Neuronal stem cell (in vitro differentiated cells): ENCODE measurements around the gene SLC19A1.

Experiments used
- DNase-seq: peaks from one replicate; pipeline ENCODE4 v3.0.0-alpha.2; 2013; ENCODE audit warnings: low spot score
- H2AFZ ChIP-seq: one replicate; pipeline ENCODE4 v1.6.1; 2013; ENCODE audit warnings: mild to moderate bottlenecking, low read length, inconsistent platforms
- H2AK5ac ChIP-seq: 2 replicates; pipeline ENCODE4 v1.6.1; 2013; ENCODE audit warnings: low read depth, mild to moderate bottlenecking, inconsistent platforms, low read length, moderate library complexity, mixed read lengths
- H2BK120ac ChIP-seq: 2 replicates; pipeline ENCODE4 v1.6.1; 2013; ENCODE audit warnings: low read depth, mild to moderate bottlenecking, inconsistent platforms, low read length, moderate library complexity, mixed read lengths
- H2BK12ac ChIP-seq: one replicate; pipeline ENCODE4 v1.6.1; 2013; ENCODE audit warnings: low read length, inconsistent platforms
- H2BK15ac ChIP-seq: 2 replicates; pipeline ENCODE4 v1.6.1; 2013; ENCODE audit warnings: mild to moderate bottlenecking, low read length, inconsistent platforms, mixed read lengths
- H2BK5ac ChIP-seq: one replicate; pipeline ENCODE4 v1.6.1; 2013; ENCODE audit warnings: inconsistent platforms, mild to moderate bottlenecking, low read length, moderate library complexity
- H3K14ac ChIP-seq: one replicate; pipeline ENCODE4 v1.6.1; 2013; ENCODE audit warnings: low read length, inconsistent platforms
- H3K18ac ChIP-seq: 2 replicates; pipeline ENCODE4 v1.6.1; 2013; ENCODE audit warnings: low read length, inconsistent platforms
- H3K23ac ChIP-seq: 2 replicates; pipeline ENCODE4 v1.6.1; 2013; ENCODE audit warnings: low read depth, mild to moderate bottlenecking, mixed read lengths, low read length, inconsistent platforms; ENCODE audit not compliant: poor library complexity
- H3K27ac ChIP-seq: replicated peaks from 3 replicates; pipeline ENCODE4 v1.5.1; 2013; ENCODE audit warnings: low read length, inconsistent platforms
- H3K27me3 ChIP-seq, 3 experiments: 2 replicates each; pipeline ENCODE4 v1.6.1; 2013; ENCODE audit warnings: low read length in 3 of 3, mild to moderate bottlenecking in 2 of 3, inconsistent platforms in 1 of 3, low read depth in 1 of 3, mixed read lengths in 1 of 3, moderate library complexity in 1 of 3; ENCODE audit not compliant: control insufficient read depth in 3 of 3, insufficient read depth in 3 of 3
- H3K36me3 ChIP-seq, 2 donors: replicated peaks in 1 of 2; 2 replicates each; pipeline ENCODE4 v1.6.1; 2013; ENCODE audit warnings: low read length in 2 of 2; ENCODE audit not compliant: control insufficient read depth in 2 of 2, insufficient read depth in 2 of 2
- H3K4ac ChIP-seq: 2 replicates; pipeline ENCODE4 v1.6.1; 2013; ENCODE audit warnings: inconsistent platforms, mild to moderate bottlenecking, low read length, moderate library complexity
- H3K4me1 ChIP-seq, 2 donors: 1 replicate in 1 of 2; 2 replicates in 1 of 2; pipeline ENCODE4 v1.6.1; 2013; ENCODE audit warnings: low read length in 2 of 2, low read depth in 1 of 2; ENCODE audit not compliant: control insufficient read depth in 2 of 2, insufficient read depth in 1 of 2
- H3K4me2 ChIP-seq: one replicate; pipeline ENCODE4 v1.6.1; 2013; ENCODE audit warnings: mild to moderate bottlenecking, low read length, inconsistent platforms; ENCODE audit not compliant: insufficient read depth, poor library complexity, severe bottlenecking
- H3K4me3 ChIP-seq, 2 donors: 2 replicates each; pipeline ENCODE4 v1.5.1; 2013; ENCODE audit warnings: low read length in 2 of 2, mild to moderate bottlenecking in 2 of 2, inconsistent platforms in 1 of 2, moderate library complexity in 1 of 2
- H3K79me1 ChIP-seq: one replicate; pipeline ENCODE4 v1.6.1; 2013; ENCODE audit warnings: low read depth, mild to moderate bottlenecking, inconsistent platforms, low read length, moderate library complexity
- H3K9ac ChIP-seq: one replicate; pipeline ENCODE4 v1.6.1; 2013; ENCODE audit warnings: mild to moderate bottlenecking, low read depth, low read length, inconsistent platforms; ENCODE audit not compliant: poor library complexity
- H3K9me3 ChIP-seq, 2 donors: replicated peaks in 1 of 2; 2 replicates each; pipeline versions ENCODE3 to v1.6.1; 2013; ENCODE audit warnings: low read length in 2 of 2, mild to moderate bottlenecking in 2 of 2, inconsistent platforms in 1 of 2, low read depth in 1 of 2, mixed read lengths in 1 of 2, moderate library complexity in 1 of 2; ENCODE audit not compliant: control insufficient read depth in 2 of 2, insufficient read depth in 1 of 2
- H4K8ac ChIP-seq: one replicate; pipeline ENCODE4 v1.6.1; 2013; ENCODE audit warnings: low read depth, mild to moderate bottlenecking, inconsistent platforms, low read length, moderate library complexity
- H4K91ac ChIP-seq: one replicate; pipeline ENCODE4 v1.6.1; 2013; ENCODE audit warnings: low read length, low read depth, mild to moderate bottlenecking, inconsistent platforms; ENCODE audit not compliant: poor library complexity
- WGBS, 2 donors: extraction: QIAGEN DNeasy Blood & Tissue Kit; methylation state at CpG; one replicate each; pipeline ENCODE4 v1.1.7; 2013; ENCODE audit warnings: missing lambda C conversion rate in 2 of 2, mixed read lengths in 1 of 2; ENCODE audit not compliant: insufficient read length in 2 of 2, insufficient replicate concordance in 1 of 2; ENCODE audit errors: extremely low coverage in 2 of 2; 5-methylcytosine and 5-hydroxymethylcytosine counted together

The SLC19A1 gene

GRCh38 chr21:45556645-45557615 is 14.7 kb upstream of the SLC19A1 start:
- no CpG with 5 or more reads among the region's 33 CpGs for WGBS, 2 donors
- no peak overlapping the region for H3K4me3 ChIP-seq

GRCh38 chr21:45556302-45556644 is 14.0 kb upstream of the SLC19A1 start:
- Histone ChIP-seq H2AK5ac (no peak overlapping the region), H2BK5ac (no peak overlapping the region), H3K27ac (no peak overlapping the region), H3K14ac (no peak overlapping the region), H2BK12ac (no peak overlapping the region), H3K79me1 (peaks cover 2% of the 10 kb centered on the region), H3K27me3 (peaks cover 0 to 30% (median 0%) of the 10 kb centered on the region in 3 experiments), H3K4me2 (no peak overlapping the region), H3K36me3 (no peaks in the 10 kb centered on the region), H3K9me3 (no peaks in the 10 kb centered on the region), H2BK120ac (no peak overlapping the region), H3K4me1 (peaks cover 2 to 10% of the 10 kb centered on the region in 2 donors), H2AFZ (peak overlapping the region; percentile 92), H4K8ac (no peak overlapping the region), H3K4me3 (peak overlapping the region in 1 of 2 donors; percentile 40), H3K18ac (peak overlapping the region; percentile 32), H3K4ac (no peak overlapping the region), H3K9ac (no peak overlapping the region), H3K23ac (peak overlapping the region; percentile 14), H2BK15ac (no peak overlapping the region), H4K91ac (no peak overlapping the region)
- WGBS, 2 donors: no CpG with 5 or more reads among the region's 12 CpGs
- DNase-seq: no peak

More at GRCh38 chr21:45556645-45557615, 14.7 kb upstream of the SLC19A1 start:
- H2BK120ac ChIP-seq: no peak overlapping the region
- no peak overlapping the region for H3K18ac ChIP-seq
- no peak overlapping the region for H2AFZ ChIP-seq
- no peak overlapping the region for H3K14ac ChIP-seq
- no peak overlapping the region for H3K9ac ChIP-seq
- peak overlapping the region; percentile 85 for H3K4ac ChIP-seq
- H3K23ac ChIP-seq: no peak overlapping the region
- H3K36me3 ChIP-seq: no peaks in the 10 kb centered on the region
- no peak overlapping the region for H3K4me2 ChIP-seq
- DNase-seq: no peak
- peaks cover 0 to 30% (median 0%) of the 10 kb centered on the region in 3 experiments for H3K27me3 ChIP-seq
- peak overlapping the region; percentile 38 for H2AK5ac ChIP-seq
- no peak overlapping the region for H2BK12ac ChIP-seq
- H3K4me1 ChIP-seq: peaks cover 2 to 10% of the 10 kb centered on the region in 2 donors
- H4K8ac ChIP-seq: no peak overlapping the region
- peaks cover 2% of the 10 kb centered on the region for H3K79me1 ChIP-seq
- no peak overlapping the region for H4K91ac ChIP-seq
- H2BK15ac ChIP-seq: no peak overlapping the region
- H3K27ac ChIP-seq: no peak overlapping the region
- H2BK5ac ChIP-seq: peak overlapping the region; percentile 3
- no peaks in the 10 kb centered on the region for H3K9me3 ChIP-seq

- peak; percentile 82 for DNase-seq
- Histone ChIP-seq H3K27me3 (peaks cover 0 to 29% (median 0%) of the 10 kb centered on the region in 3 experiments), H3K4me2 (peak overlapping the region; percentile 80), H3K36me3 (no peaks in the 10 kb centered on the region), H3K9ac (no peak overlapping the region), H2AK5ac (peak overlapping the region; percentile 81), H3K23ac (peak overlapping the region; percentile 65), H3K79me1 (peaks cover 2% of the 10 kb centered on the region), H2BK12ac (peak overlapping the region; percentile 58), H3K4ac (no peak overlapping the region), H2BK15ac (peak overlapping the region; percentile 19), H3K27ac (peak overlapping the region; percentile 54), H3K4me3 (peak overlapping the region; percentile 40 to 75), H3K9me3 (no peaks in the 10 kb centered on the region), H3K14ac (no peak overlapping the region), H4K8ac (no peak overlapping the region), H2BK120ac (no peak overlapping the region), H4K91ac (no peak overlapping the region), H3K4me1 (peaks cover 4 to 9% of the 10 kb centered on the region in 2 donors), H2BK5ac (no peak overlapping the region), H3K18ac (peak overlapping the region; percentile 99), H2AFZ (peak overlapping the region; percentile 92)
- no CpG with 5 or more reads among the region's 62 CpGs for WGBS, 2 donors
Measured at GRCh38 chr21:45555557-45556301, 13.5 kb upstream of the SLC19A1 start.

GRCh38 chr21:45555251-45555556 is 13.0 kb upstream of the SLC19A1 start:
- H3K14ac ChIP-seq: no peak overlapping the region
- H3K36me3 ChIP-seq: no peaks in the 10 kb centered on the region
- H3K23ac ChIP-seq: no peak overlapping the region
- H2BK12ac ChIP-seq: no peak overlapping the region
- H3K4ac ChIP-seq: no peak overlapping the region
- H3K9me3 ChIP-seq: no peaks in the 10 kb centered on the region
- peak overlapping the region; percentile 80 for H3K4me2 ChIP-seq
- H3K79me1 ChIP-seq: peaks cover 2% of the 10 kb centered on the region
- no CpG with 5 or more reads among the region's 34 CpGs for WGBS, 2 donors
- H4K8ac ChIP-seq: no peak overlapping the region
- peak overlapping the region; percentile 92 for H2AFZ ChIP-seq
- no peak overlapping the region for H4K91ac ChIP-seq
- H3K27me3 ChIP-seq: peaks cover 0 to 23% (median 0%) of the 10 kb centered on the region in 3 experiments
- no peak overlapping the region for H3K27ac ChIP-seq
- H3K18ac ChIP-seq: peak overlapping the region; percentile 99
- H3K4me3 ChIP-seq: peak overlapping the region in 1 of 2 donors; percentile 40
- peaks cover 8 to 9% of the 10 kb centered on the region in 2 donors for H3K4me1 ChIP-seq
- H2BK5ac ChIP-seq: no peak overlapping the region
- no peak for DNase-seq
- no peak overlapping the region for H3K9ac ChIP-seq
- no peak overlapping the region for H2AK5ac ChIP-seq
- peak overlapping the region; percentile 19 for H2BK15ac ChIP-seq
- H2BK120ac ChIP-seq: no peak overlapping the region
